GM04504 (cell line): ENCODE measurements around the gene EYS.
"Not testable (repeated sequence)": the region's sequence is repeated elsewhere in the genome, so short reads cannot be mapped to it uniquely, and the experiment has no call there.

Source experiments
- DNase-seq: peaks from one replicate; pipeline ENCODE4 v3.0.0-alpha.2; 2012; ENCODE audit warnings: low read depth

Gene EYS

GRCh38 chr6:64476935-64477334, 1230.1 kb downstream of the EYS start:
- DNase-seq, result no peak

GRCh38 chr6:64469405-64469804, 1237.6 kb downstream of the EYS start:
- not testable (repeated sequence) for DNase-seq

DNA sequence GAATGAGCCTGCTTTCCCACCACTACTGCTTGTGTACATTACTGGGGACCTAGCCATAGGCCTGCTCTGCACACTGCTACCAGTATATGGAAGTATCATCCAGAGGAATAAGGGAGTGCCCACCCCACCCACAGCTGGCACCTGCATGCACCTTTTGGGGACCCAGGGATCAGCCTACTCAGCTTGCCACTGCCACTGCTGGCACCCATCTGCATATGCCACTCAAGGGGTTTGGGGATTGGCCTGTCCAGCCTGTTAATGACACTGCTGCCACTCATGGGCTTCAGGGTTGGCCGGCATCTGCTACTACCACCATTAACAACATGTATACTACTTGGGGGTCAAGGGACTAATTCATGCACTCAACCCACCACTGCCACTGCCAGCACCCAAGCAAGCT, 1239.4 kb downstream of the EYS start:
- DNase-seq, result no peak

DNA sequence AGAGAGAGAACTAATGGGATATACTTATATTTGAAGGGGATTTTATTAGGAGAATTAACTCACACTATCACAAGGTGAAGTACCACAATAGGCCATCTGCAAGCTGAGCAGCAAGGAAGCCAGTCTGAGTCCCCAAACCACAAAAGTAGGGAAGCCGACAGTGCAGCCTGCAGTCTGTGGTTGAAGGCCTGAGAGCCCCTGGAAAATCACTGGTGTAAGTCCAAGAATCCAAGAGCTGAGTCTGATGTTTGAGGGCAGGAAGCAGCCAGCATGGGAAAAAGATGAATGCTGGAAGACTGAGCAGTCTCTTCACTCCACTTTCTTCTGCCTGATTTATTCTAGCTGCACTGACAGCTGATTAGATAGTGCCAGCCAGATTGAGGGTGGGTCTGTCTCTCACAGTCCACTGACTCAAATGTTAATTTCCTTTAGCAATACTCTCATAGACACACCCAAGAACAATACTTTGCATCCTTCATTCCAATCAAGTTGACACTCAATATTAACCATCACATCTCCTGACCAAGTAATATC, 1247.5 kb downstream of the EYS start:
- no peak for DNase-seq

- not testable (repeated sequence) for DNase-seq
These were observed 1258.9 kb downstream of the EYS start for GRCh38 chr6:64448101-64448500.

GRCh38 chr6:64445038-64445437, 1262.0 kb downstream of the EYS start:
- DNase-seq, result no peak

GRCh38 chr6:64439274-64439673, 1267.8 kb downstream of the EYS start:
- DNase-seq, result no peak

DNA sequence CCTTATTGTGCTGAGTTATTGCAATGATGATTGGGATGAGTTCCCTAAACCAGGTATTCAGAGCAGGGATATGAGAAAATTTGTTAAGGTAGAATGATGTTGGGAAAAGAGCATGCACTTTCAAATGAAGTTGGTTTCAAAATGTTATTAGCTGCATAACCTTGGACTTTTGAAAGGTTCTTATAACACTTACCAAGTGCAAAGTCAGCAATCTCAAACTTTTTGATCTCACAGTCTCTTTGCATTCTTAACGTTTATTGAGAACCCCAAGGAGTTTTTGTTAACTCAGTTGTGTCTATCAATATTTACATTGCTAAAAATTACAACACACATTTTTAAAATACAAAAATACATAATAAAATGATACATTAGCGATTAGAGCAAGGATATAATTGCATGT, 1269.0 kb downstream of the EYS start:
- DNase-seq, result no peak

DNA sequence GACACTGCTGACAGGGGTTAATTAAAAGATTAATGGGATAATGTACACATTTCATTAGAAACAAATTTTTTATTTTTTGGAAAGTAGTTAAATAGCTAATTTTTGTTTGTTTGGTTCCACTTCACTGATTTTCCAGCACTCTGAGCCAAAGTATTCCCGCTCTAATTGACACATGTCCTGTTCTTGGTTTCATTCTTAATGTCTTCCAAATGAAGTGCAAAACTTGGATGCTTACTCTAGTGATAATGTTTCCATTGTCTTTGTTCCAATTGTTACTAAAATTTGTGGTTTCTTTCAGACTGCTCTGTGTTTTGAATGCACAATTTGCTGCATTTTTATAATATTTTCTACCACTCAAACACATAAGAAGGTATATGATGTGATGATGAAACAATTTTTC, 1277.1 kb downstream of the EYS start:
- DNase-seq, result no peak

DNA sequence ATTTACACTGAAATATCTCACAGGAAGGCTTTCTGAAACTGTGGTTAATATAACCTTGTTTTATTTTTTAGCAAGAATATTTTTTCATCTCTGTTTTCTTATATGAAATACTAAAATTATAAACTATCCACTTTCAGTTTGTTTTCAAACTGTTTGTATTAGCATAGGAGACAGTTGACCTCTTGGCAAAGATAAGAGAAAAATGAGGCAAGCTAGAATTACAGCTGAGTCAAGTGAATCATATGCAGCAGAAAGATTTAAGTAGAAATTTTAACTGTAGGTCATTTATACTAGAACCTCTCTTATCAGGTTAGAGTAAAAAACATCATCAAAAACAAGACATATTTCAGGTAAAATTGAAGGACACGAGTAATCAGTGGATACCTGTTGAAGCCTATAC, 1278.8 kb downstream of the EYS start:
- DNase-seq, result no peak

- DNase-seq, result no peak
These were observed 1291.1 kb downstream of the EYS start for GRCh38 chr6:64415926-64416325.

DNA sequence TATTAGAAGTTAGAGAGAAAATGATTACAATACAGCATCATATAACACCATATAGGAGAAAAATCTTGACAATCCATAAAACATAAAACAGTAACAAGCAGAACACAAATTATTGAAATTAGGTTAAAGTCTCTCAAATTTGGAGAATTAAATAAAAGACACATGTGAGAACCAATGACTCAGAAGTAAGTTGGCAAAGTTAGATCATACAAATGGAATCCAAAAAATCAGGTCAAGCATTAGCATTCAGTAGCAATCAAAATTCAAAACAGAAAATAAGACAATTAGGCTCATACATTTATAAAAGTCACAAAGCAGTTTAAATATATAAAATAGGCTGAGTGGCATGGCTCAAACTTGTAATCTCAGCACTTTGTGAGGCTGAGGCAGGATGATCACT, 1295.8 kb downstream of the EYS start:
- DNase-seq, result no peak

DNA sequence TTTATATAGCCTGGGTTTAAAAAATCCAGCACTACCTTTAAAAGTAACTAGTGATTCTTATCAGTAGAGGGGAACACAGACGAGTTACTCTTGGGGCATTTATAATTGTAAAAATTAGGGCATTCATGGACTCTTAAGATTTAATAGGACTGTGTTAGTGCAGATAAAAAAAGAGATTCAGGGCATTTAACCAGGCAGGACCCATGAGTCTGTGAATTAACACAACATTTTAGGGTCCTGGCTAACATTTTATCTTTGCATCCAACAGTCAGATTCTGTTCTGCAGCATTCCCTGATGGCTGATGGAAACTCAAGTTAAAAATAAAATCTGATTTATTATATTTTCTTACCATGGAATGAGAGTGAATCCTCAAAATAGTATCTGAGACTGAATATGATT, 1297.1 kb downstream of the EYS start:
- DNase-seq, result no peak

DNA sequence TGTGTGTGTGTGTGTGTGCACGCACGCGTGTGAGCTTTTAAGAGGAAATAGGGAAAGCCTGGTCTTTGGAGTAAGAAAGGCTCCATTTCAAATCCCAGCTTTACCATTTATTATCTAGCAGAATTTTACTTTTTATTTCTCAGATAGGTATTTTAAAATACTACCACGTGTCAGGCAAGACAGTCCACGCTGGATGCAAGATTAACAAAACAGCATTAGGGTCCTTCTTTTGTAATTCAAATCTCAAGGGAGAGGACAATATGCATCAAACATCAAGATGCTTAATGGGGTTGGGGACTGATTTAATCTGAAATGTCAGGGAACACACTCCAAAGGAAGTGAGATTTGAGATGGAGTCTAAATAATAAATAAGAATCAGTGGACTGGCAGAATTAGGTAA, 1302.6 kb downstream of the EYS start:
- DNase-seq, result no peak

GRCh38 chr6:64383277-64383676, 1323.7 kb downstream of the EYS start:
- no peak for DNase-seq

DNA sequence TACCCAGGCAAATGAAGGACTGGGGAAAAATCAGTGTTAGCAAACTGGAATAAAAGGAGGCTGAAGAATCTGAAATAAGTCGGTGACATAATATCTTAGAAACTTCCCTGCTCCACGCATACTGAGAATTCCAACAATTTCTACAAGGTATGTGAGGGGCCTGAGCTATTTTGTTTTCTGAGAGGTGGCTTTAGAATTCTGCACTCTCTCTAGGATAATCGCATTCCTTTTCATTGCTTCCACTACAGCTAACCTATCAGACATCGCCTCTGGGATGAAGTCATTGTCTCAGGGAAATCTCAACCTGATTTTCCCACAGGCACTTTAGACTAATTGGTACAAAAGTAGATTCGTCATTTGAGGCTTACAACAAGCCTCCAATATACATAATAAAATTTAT, 1330.6 kb downstream of the EYS start:
- DNase-seq, result no peak

- no peak for DNase-seq
These were observed 1349.6 kb downstream of the EYS start for GRCh38 chr6:64357430-64357829.

DNA sequence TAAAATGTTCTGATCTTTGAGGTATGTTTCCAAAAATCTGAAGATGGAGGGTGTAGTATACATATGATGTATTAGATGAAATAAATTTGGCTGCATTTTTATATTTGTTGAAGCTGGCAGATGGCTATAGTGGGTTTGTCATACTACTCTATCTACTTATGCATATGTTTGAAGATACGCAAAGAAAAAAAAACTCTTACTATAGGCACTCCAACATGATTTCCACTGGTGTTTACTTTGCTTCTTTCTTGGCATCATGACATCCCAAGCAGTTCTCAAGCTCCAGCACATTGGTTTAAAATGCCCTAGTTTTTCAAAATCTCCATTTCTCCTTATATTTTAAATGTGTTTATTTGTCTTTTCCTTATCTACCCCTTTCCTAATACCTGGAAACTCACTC, 1359.6 kb downstream of the EYS start:
- DNase-seq, result no peak

- no peak for DNase-seq
These were observed 1371.8 kb downstream of the EYS start for GRCh38 chr6:64335195-64335594.

- no peak for DNase-seq
These were observed 1372.4 kb downstream of the EYS start for GRCh38 chr6:64334636-64335035.

GRCh38 chr6:64330694-64331307, 1376.2 kb downstream of the EYS start:
- no peak for DNase-seq

DNA sequence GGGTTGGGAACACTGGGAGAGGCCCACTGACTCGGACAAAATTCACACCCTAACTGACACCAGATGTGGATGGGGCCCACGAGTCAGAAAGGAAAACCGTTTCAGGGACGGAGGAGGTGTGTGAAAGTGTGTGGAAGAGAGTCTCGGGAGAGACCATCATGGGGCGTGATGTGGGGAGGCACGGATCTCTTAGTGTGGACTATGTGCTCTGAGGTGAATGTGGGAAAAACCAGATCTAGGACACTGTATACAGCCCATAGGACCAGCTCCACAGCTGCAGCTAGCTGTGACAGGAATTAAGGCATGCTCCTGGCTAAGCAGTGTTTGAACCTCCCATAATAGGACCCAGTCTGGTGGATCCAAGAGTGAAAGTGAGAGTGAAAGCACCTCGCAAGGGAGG, 1380.1 kb downstream of the EYS start:
- no peak for DNase-seq

GRCh38 chr6:64325093-64325492, 1381.9 kb downstream of the EYS start:
- no peak for DNase-seq

GRCh38 chr6:64310214-64310613, 1396.8 kb downstream of the EYS start:
- no peak for DNase-seq
